ENCODE data around the gene GPLD1.

Gene GPLD1

DNA sequence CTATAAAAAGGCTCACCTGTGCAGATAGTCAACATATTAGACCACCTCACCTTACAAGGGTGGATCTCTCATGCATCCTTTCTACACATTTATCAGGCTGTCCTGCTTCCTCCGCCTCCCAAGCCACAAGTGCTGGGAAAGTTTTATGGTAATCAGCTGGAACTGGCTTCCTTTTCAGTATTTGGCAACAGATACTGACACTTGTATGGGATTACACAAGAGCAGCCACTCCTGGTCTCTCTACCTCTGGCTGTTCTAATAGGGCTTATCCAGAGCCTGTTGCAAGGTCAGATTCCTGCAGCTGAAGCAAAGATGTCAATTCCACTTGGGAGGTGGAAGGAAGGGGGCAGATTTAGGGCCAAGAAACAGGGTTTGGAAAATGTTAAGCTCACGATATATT is 503 bp upstream of the GPLD1 start:
- Histone ChIP-seq H3K36me3 (no peaks in the 10 kb centered on the region), H3K4me3 (ENCODE audit: low read depth in 1 of 2, low read length in 1 of 2) (no peak overlapping the region), H3K9me3 (no peaks in the 10 kb centered on the region), H3K27me3 (peaks cover 25% of the 10 kb centered on the region), H3K4me1 (ENCODE audit: control insufficient read depth in 1 of 2, insufficient read depth in 1 of 2, low read depth in 1 of 2, low read length in 1 of 2) (peaks cover 13 to 17% of the 10 kb centered on the region in 2 experiments), H3K27ac (no peak overlapping the region)
- TF ChIP-seq, protein P1, sequence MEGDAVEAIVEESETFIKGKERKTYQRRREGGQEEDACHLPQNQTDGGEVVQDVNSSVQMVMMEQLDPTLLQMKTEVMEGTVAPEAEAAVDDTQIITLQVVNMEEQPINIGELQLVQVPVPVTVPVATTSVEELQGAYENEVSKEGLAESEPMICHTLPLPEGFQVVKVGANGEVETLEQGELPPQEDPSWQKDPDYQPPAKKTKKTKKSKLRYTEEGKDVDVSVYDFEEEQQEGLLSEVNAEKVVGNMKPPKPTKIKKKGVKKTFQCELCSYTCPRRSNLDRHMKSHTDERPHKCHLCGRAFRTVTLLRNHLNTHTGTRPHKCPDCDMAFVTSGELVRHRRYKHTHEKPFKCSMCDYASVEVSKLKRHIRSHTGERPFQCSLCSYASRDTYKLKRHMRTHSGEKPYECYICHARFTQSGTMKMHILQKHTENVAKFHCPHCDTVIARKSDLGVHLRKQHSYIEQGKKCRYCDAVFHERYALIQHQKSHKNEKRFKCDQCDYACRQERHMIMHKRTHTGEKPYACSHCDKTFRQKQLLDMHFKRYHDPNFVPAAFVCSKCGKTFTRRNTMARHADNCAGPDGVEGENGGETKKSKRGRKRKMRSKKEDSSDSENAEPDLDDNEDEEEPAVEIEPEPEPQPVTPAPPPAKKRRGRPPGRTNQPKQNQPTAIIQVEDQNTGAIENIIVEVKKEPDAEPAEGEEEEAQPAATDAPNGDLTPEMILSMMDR (IDR thresholded peaks at IDR 0.05) = no peak

DNA sequence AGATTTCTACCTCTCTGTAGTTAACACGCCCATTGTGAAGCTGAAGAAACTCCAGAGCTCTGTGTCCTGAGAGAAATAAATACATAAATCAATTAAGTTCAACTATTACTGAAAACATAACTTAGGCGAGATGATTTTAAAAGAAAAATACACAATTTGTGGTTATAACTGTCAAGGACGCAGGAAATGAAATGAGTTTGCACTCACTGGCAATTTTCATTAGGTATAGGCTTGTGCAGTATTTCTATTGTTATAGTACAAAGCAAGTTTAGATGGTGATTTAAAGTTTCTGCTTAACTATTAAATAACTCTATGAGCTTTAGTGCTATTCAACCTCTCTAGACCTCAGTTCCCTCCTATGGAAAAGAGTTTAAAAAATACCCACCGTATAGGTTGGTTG is 3.3 kb downstream of the GPLD1 start:
- TF ChIP-seq, protein P1 (IDR thresholded peaks at IDR 0.05) = no peak
- no peak overlapping the region for H3K27ac ChIP-seq
- H3K9me3 ChIP-seq = no peaks in the 10 kb centered on the region
- H3K4me3 ChIP-seq (ENCODE audit: low read depth in 1 of 2, low read length in 1 of 2) = no peak overlapping the region
- H3K4me1 ChIP-seq (ENCODE audit: control insufficient read depth in 1 of 2, insufficient read depth in 1 of 2, low read depth in 1 of 2, low read length in 1 of 2) = peaks cover 8 to 10% of the 10 kb centered on the region in 2 experiments
- no peaks in the 10 kb centered on the region for H3K36me3 ChIP-seq
- H3K27me3 ChIP-seq = no peaks in the 10 kb centered on the region

DNA sequence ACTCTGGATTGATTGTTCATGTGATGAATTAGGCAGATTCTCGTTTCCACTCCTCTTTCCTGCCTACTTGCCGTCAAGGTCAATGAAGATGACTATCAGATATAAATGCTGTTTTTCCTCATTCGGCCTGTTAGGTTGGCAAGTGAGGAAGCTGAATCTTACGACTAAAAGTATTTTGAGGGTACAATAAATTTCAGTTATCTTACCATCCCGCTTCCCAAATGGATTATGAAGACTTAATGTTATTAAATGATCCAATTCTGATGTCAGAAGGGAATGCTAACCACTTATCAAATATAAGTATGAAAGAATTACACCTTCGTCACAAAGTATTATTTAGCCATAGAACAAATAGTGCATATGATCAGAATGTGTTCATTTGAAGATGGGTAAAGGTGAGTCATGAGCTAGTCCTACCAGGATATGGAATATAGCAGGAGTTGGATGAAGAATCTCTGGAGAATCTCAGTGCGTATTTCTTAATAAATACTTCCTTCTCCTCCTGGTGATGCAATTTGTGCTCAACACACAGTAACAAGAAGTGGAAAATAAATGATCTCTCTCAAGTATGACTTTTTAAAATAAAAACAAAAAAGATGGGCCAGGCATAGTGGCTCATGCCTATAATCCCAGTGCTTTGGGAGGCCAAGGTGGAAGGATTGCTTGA is 4.6 kb downstream of the GPLD1 start:
- Histone ChIP-seq H3K27ac (no peak overlapping the region), H3K4me3 (ENCODE audit: low read depth in 1 of 2, low read length in 1 of 2) (no peak overlapping the region), H3K27me3 (no peaks in the 10 kb centered on the region), H3K36me3 (no peaks in the 10 kb centered on the region), H3K4me1 (ENCODE audit: control insufficient read depth in 1 of 2, insufficient read depth in 1 of 2, low read depth in 1 of 2, low read length in 1 of 2) (peaks cover 5% of the 10 kb centered on the region in 2 experiments), H3K9me3 (no peaks in the 10 kb centered on the region)
- TF ChIP-seq, protein P1 (IDR thresholded peaks at IDR 0.05) = no peak

DNA sequence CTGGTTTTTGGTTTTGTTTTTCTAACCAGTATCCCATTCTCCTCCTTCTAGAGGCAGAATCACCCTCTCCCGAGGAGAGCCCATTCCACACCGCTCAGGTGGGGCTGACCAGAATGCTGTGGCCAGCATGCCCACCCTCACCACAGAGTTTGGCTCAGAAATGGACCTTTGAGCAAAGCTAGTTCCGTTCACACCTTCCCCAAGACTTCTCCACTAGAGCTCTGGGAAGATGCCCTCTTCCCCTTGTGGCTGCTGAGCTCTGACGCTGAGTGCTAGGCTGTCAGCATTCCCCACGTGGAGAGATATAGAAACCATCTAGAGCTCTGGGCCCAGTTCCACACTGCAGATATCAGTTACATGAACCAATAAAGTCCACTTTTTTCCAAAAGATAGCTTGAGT is 7.9 kb downstream of the GPLD1 start:
- H3K4me3 ChIP-seq (ENCODE audit: low read depth in 1 of 2, low read length in 1 of 2) = no peak overlapping the region
- no peaks in the 10 kb centered on the region for H3K36me3 ChIP-seq
- TF ChIP-seq, protein P1 (IDR thresholded peaks at IDR 0.05) = no peak
- H3K4me1 ChIP-seq (ENCODE audit: control insufficient read depth in 1 of 2, insufficient read depth in 1 of 2, low read depth in 1 of 2, low read length in 1 of 2) = peaks cover 4 to 5% of the 10 kb centered on the region in 2 experiments
- no peak overlapping the region for H3K27ac ChIP-seq
- no peaks in the 10 kb centered on the region for H3K9me3 ChIP-seq
- H3K27me3 ChIP-seq = no peaks in the 10 kb centered on the region

DNA sequence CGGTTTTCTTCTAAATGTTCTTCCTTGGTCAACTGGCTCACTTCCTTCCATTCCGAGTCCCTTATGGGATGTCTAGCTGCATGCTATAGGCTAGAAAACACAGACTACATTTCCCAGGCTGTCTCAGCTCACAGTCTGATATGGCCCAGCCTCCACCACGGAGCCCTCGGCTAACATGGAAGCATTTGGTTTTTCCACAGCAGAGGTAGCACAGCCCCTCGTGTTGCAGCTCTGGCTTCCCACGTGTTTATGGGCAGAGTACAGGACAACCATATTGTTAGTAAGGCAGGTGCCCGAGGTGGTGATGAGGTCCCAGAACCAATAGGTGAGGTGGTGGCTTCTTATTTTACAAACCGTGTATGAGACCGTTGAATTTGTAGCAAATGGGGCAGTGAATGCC is 8.7 kb downstream of the GPLD1 start:
- no peaks in the 10 kb centered on the region for H3K9me3 ChIP-seq
- H3K4me1 ChIP-seq (ENCODE audit: control insufficient read depth in 1 of 2, insufficient read depth in 1 of 2, low read depth in 1 of 2, low read length in 1 of 2) = peaks cover 4 to 5% of the 10 kb centered on the region in 2 experiments
- no peak overlapping the region for H3K27ac ChIP-seq
- no peak overlapping the region for H3K4me3 ChIP-seq (ENCODE audit: low read depth in 1 of 2, low read length in 1 of 2)
- no peaks in the 10 kb centered on the region for H3K36me3 ChIP-seq
- TF ChIP-seq, protein P1 (IDR thresholded peaks at IDR 0.05) = no peak
- H3K27me3 ChIP-seq = no peaks in the 10 kb centered on the region
